Kidney (tissue), 14 donors: ENCODE results near the gene B4GAT1. TPM values are rescaled to one million over a fixed set of nuclear protein-coding genes. Genes with fewer than 3 reads are reported as not detected.
"Not testable (repeated sequence)": the region's sequence is repeated elsewhere in the genome, so short reads cannot be mapped to it uniquely, and the experiment has no call there.

Source experiments
- DNase-seq, 5 donors: peaks; one replicate each; pipeline ENCODE4 v3.0.0-alpha.2; 2013 to 2020
- FAIRE-seq: peaks from 2 replicates; lab custom pipeline; 2012; peaks lifted over from hg19 to GRCh38; lab: Jason Lieb, UNC
- H3K27ac ChIP-seq, 2 donors: one replicate each; pipeline ENCODE4 v1.7.0; 2013; ENCODE audit warnings: low read depth in 2 of 2, low read length in 2 of 2, inconsistent platforms in 1 of 2
- H3K27me3 ChIP-seq: one replicate; pipeline ENCODE4 v1.7.1; 2013; ENCODE audit warnings: low read length, inconsistent platforms; ENCODE audit not compliant: control insufficient read depth, insufficient read depth
- H3K36me3 ChIP-seq, 3 donors: one replicate each; pipeline versions ENCODE4 v1.7.0 to v1.7.1; 2013; ENCODE audit warnings: low read length in 3 of 3, control low read depth in 1 of 3, inconsistent platforms in 1 of 3; ENCODE audit not compliant: insufficient read depth in 3 of 3, control insufficient read depth in 2 of 3
- H3K4me1 ChIP-seq, 3 donors: one replicate each; pipeline versions ENCODE4 v1.7.0 to v1.7.1; 2013; ENCODE audit warnings: low read length in 3 of 3, inconsistent platforms in 1 of 3, low read depth in 1 of 3; ENCODE audit not compliant: control insufficient read depth in 2 of 3, insufficient read depth in 2 of 3
- H3K4me3 ChIP-seq, 3 donors: one replicate each; pipeline versions ENCODE4 v1.7.0 to v1.8.1; 2013; ENCODE audit warnings: low read length in 3 of 3, control low read depth in 1 of 3, inconsistent platforms in 1 of 3
- H3K9ac ChIP-seq, 3 donors: one replicate each; pipeline versions ENCODE4 v1.7.0 to v1.7.1; 2013; ENCODE audit warnings: low read length in 3 of 3, control low read depth in 1 of 3, inconsistent platforms in 1 of 3
- H3K9me3 ChIP-seq, 3 donors: one replicate each; pipeline versions ENCODE4 v1.7.0 to v1.7.1; 2013; ENCODE audit warnings: low read length in 3 of 3, control low read depth in 1 of 3, inconsistent platforms in 1 of 3; ENCODE audit not compliant: control insufficient read depth in 2 of 3, insufficient read depth in 1 of 3
- intact Hi-C: fragments of 100-400 bp; cut with DNase I; formaldehyde crosslinking; loops from one replicate; pipeline ENCODE4 v1.11.1; 2022
- polyA plus RNA-seq: library from polyadenylated mRNA; stranded (reverse); fragments of 350-450 nt; fragmentation: Illumina TruSeq; extraction: RNeasy Lipid Tissue Mini Kit (QIAGEN cat#74804); gene quantifications from one replicate; pipeline ENCODE4 v1.2.3, GENCODE V29; 2014; ENCODE audit warnings: low read depth, low replicate concordance; ENCODE audit not compliant: insufficient read depth
- total RNA-seq: library from RNA; stranded (reverse); fragmentation: NEBNext Ultra II Directional; extraction: Animal tissue kit (Norgen Biotek cat#: 25700); gene quantifications from one replicate; pipeline ENCODE4 v1.2.1, GENCODE V29; 2021
- TF ChIP-seq, protein P1 (sequence below): IDR thresholded peaks from 3 replicates; pipeline ENCODE4 v1.5.1; 2012; ENCODE audit warnings: mild to moderate bottlenecking, moderate library complexity, borderline replicate concordance; ENCODE audit not compliant: insufficient read depth; ENCODE audit errors: extremely low read depth
- donor health status: control.
- donor health status: control.
- donor health status: control.
- donor health status: control.
- donor health status: control.
- donor health status: DM: yes; HTN: yes; CAD: no.
- donor health status: Normal renal cell carcinoma (clear cell type).

B4GAT1 gene
- total and polyA plus RNA-seq, 2 donors from 2014 or later, result 21.7 to 59.9 TPM

DNA sequence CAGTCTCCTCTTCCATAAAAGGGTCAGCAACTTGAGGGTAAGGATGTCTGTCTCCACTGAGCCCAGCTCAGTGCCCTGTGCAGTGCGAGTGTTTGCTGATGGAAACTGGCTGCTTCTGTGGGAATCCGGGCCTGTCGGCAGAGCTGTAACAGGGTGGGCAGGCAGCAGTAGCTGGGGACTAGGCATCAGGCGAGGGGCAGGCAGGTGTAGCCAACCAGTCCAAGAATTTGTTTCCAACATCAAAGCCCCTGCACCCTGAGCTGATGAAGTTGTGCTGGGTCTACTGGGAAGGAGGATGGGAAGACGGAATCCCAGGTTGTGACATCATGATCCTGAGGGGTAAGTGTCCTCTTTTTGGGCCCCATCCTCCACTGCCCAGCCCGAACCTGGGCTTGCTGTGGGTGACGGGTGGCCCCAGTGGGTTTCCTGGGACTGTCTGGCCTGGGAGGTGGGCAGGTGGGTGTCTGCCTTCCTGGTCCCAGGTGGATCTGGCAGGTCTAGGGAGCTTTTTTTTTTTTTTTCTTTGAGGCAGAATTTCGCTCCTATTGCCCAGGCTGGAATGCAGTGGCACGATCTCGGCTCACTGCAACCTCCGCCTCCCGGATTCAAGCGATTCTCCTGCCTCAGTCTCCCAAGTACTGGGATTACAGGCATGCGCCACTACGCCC, 13.1 kb upstream of the B4GAT1 start:
- Histone ChIP-seq H3K27ac (no peak overlapping the region), H3K4me3 (no peak overlapping the region), H3K9me3 (no peaks in the 10 kb centered on the region), H3K9ac (no peak overlapping the region), H3K4me1 (no peaks in the 10 kb centered on the region), H3K27me3 (no peaks in the 10 kb centered on the region), H3K36me3 (no peaks in the 10 kb centered on the region)
- intact Hi-C loops, result no loop called here
- TF ChIP-seq, protein P1, sequence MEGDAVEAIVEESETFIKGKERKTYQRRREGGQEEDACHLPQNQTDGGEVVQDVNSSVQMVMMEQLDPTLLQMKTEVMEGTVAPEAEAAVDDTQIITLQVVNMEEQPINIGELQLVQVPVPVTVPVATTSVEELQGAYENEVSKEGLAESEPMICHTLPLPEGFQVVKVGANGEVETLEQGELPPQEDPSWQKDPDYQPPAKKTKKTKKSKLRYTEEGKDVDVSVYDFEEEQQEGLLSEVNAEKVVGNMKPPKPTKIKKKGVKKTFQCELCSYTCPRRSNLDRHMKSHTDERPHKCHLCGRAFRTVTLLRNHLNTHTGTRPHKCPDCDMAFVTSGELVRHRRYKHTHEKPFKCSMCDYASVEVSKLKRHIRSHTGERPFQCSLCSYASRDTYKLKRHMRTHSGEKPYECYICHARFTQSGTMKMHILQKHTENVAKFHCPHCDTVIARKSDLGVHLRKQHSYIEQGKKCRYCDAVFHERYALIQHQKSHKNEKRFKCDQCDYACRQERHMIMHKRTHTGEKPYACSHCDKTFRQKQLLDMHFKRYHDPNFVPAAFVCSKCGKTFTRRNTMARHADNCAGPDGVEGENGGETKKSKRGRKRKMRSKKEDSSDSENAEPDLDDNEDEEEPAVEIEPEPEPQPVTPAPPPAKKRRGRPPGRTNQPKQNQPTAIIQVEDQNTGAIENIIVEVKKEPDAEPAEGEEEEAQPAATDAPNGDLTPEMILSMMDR, result no peak
- FAIRE-seq (no peak), DNase-seq (no peak)

DNA sequence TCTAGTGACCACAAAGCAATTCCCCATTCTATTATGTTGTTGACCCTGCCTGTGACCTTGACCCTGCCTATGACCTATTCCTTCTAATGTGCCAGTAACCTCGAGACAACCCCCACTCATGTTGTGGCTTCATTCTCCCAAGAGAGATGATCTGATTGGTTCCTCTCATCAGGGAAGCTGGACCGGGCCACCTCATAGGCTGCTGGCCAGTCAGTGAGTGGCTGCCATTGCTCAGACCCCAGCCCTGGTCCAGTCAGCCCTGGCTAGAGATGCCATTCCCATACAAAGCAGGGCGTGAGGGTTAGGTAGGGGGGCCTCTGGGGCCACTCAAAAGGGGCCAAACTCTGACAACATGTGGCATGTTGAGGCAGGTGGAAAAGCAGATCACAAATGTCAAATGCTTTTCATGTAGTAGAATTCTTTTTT, 12.2 kb upstream of the B4GAT1 start:
- intact Hi-C loops, result no loop called here
- TF ChIP-seq, protein P1, result no peak
- no peak for FAIRE-seq
- DNase-seq, result no peak
- H3K9me3 ChIP-seq, result no peaks in the 10 kb centered on the region
- H3K27me3 ChIP-seq, result no peaks in the 10 kb centered on the region
- no peak overlapping the region for H3K27ac ChIP-seq
- H3K9ac ChIP-seq, result no peak overlapping the region
- H3K4me3 ChIP-seq, result no peak overlapping the region
- H3K4me1 ChIP-seq, result no peaks in the 10 kb centered on the region
- no peaks in the 10 kb centered on the region for H3K36me3 ChIP-seq

DNA sequence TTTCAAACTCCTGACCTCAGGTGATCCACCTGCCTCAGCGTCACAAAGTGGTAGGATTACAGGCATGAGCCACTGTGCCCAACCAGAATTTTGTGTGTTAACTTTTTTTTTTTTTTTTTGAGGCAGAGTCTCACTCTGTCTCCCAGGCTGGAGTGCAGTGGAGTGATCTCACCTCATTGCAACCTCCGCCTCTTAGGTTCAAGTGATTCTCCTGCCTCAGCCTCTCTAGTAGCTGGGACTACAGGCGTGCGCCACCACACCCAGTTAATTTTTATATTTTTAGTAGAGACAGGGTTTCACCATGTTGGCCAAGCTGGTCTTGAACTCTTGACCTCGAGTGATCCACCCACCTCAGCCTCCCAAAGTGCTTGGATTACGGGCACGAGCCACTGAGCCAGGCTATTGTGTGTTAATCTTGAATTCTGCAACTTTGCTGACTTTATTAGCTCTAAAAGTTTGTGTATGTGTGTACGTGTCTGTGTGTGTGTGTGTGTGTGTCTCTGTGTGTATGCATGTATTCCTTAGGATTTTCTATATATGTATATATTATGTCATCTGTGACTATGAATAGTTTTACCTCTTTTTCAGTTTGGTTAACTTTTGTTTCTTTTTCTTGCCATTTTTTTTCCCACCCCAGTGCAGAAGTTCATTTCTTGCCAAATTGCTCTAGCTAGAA, 3.3 kb upstream of the B4GAT1 start:
- H3K9me3 ChIP-seq, FAIRE-seq, H3K27me3 ChIP-seq, H3K9ac ChIP-seq, intact Hi-C loops, H3K4me3 ChIP-seq, H3K36me3 ChIP-seq, DNase-seq, H3K27ac ChIP-seq: not testable (repeated sequence)
- peaks cover 0 to 14% (median 10%) of the 10 kb centered on the region in 3 donors for H3K4me1 ChIP-seq

DNA sequence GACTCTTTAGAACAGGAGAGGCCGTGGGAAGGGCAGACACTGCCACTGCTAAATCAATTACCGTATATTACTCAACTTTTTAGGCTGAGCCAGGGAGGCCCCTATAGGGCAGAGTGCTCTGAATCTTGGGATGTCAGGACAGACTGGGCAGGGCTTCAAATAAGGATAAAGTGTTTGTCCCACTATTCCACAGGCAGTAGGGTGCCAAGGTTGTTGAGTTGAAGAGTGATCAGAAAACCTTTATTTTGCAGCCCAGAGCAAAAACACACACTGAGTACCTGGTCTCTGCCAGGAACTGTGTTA, 1.6 kb upstream of the B4GAT1 start:
- TF ChIP-seq, protein P1, result no peak
- no peak overlapping the region for H3K9ac ChIP-seq
- no peaks in the 10 kb centered on the region for H3K9me3 ChIP-seq
- no peaks in the 10 kb centered on the region for H3K36me3 ChIP-seq
- intact Hi-C loops, result no loop called here
- H3K4me3 ChIP-seq, result no peak overlapping the region
- no peak for DNase-seq
- H3K27me3 ChIP-seq, result no peaks in the 10 kb centered on the region
- peaks cover 0 to 22% (median 18%) of the 10 kb centered on the region in 3 donors for H3K4me1 ChIP-seq
- no peak for FAIRE-seq
- H3K27ac ChIP-seq, result no peak overlapping the region
